HEK293 (cell line): ENCODE results near the gene ZNF284.
A peak's percentile ranks its signal among the peaks of the same experiment; 100 is the strongest.

Experiments
- BCL6B ChIP-seq: fragments of 450-650 bp; formaldehyde crosslinking; IDR thresholded peaks from 2 replicates; pipeline ENCODE4 v1.5.1; 2017; ENCODE audit warnings: missing biosample characterization, missing genetic modification characterization
- HOXC10 ChIP-seq: sonication (generic); formaldehyde crosslinking; IDR thresholded peaks from 2 replicates; pipeline ENCODE4 v1.8.1; 2023; ENCODE audit warnings: mild to moderate bottlenecking, missing genetic modification reagents
- PRDM1 ChIP-seq: fragments of 450-650 bp; formaldehyde crosslinking; IDR thresholded peaks from 2 replicates; pipeline ENCODE4; 2016; ENCODE audit warnings: missing biosample characterization, missing genetic modification characterization
- PRDM2 ChIP-seq: fragments of 450-650 bp; formaldehyde crosslinking; IDR thresholded peaks from 2 replicates; pipeline ENCODE4 v1.5.1; 2016; ENCODE audit warnings: missing biosample characterization, missing genetic modification characterization, borderline replicate concordance
- SCRT1 ChIP-seq: fragments of 450-650 bp; formaldehyde crosslinking; IDR thresholded peaks from 2 replicates; pipeline ENCODE4 v1.5.1; 2016; ENCODE audit warnings: missing biosample characterization, missing genetic modification characterization, borderline replicate concordance
- TCF7L2 ChIP-seq: IDR thresholded peaks from 2 replicates; pipeline ENCODE4 v1.6.1; 2011; ENCODE audit warnings: low read depth, mild to moderate bottlenecking, inconsistent platforms, low read length, moderate library complexity, borderline replicate concordance
- ZFP3 ChIP-seq: fragments of 450-650 bp; formaldehyde crosslinking; IDR thresholded peaks from 2 replicates; pipeline ENCODE4 v1.5.1; 2016; ENCODE audit warnings: low read depth, missing biosample characterization, missing genetic modification characterization
- ZFP69B ChIP-seq: fragments of 450-650 bp; formaldehyde crosslinking; IDR thresholded peaks from 2 replicates; pipeline ENCODE4 v1.5.1; 2016; ENCODE audit warnings: missing biosample characterization, missing genetic modification characterization
- ZNF112 ChIP-seq: fragments of 450-650 bp; formaldehyde crosslinking; IDR thresholded peaks from 2 replicates; pipeline ENCODE4 v1.5.0; 2017; ENCODE audit warnings: missing biosample characterization, missing genetic modification characterization
- ZNF114 ChIP-seq: fragments of 450-650 bp; formaldehyde crosslinking; IDR thresholded peaks from 2 replicates; pipeline ENCODE4 v1.5.0; 2017; ENCODE audit warnings: missing biosample characterization, missing genetic modification characterization
- ZNF140 ChIP-seq: fragments of 450-650 bp; formaldehyde crosslinking; IDR thresholded peaks from 2 replicates; pipeline ENCODE4 v1.5.1; 2016; ENCODE audit warnings: missing biosample characterization, missing genetic modification characterization
- ZNF26 ChIP-seq: fragments of 450-650 bp; formaldehyde crosslinking; IDR thresholded peaks from 2 replicates; pipeline ENCODE4 v1.5.1; 2016; ENCODE audit warnings: missing biosample characterization, missing genetic modification characterization
- ZNF280D ChIP-seq: fragments of 450-650 bp; formaldehyde crosslinking; IDR thresholded peaks from 2 replicates; pipeline ENCODE4 v1.5.1; 2016; ENCODE audit warnings: missing biosample characterization, missing genetic modification characterization
- ZNF302 ChIP-seq: fragments of 450-650 bp; formaldehyde crosslinking; IDR thresholded peaks from 2 replicates; pipeline ENCODE4 v1.5.1; 2016; ENCODE audit warnings: missing biosample characterization, missing genetic modification characterization, low read depth
- ZNF341 ChIP-seq: fragments of 450-650 bp; formaldehyde crosslinking; IDR thresholded peaks from 2 replicates; pipeline ENCODE4; 2016; ENCODE audit warnings: low read depth, missing biosample characterization, missing genetic modification characterization
- ZNF426 ChIP-seq: fragments of 450-650 bp; formaldehyde crosslinking; IDR thresholded peaks from 2 replicates; pipeline ENCODE4 v1.5.1; 2017; ENCODE audit warnings: missing biosample characterization, missing genetic modification characterization, mild to moderate bottlenecking, inconsistent platforms, moderate library complexity
- ZNF433 ChIP-seq: fragments of 450-650 bp; formaldehyde crosslinking; IDR thresholded peaks from 2 replicates; pipeline ENCODE4 v1.5.1; 2016; ENCODE audit warnings: missing biosample characterization, missing genetic modification characterization, low read depth
- ZNF48 ChIP-seq: fragments of 450-650 bp; formaldehyde crosslinking; IDR thresholded peaks from 2 replicates; pipeline ENCODE4 v1.5.1; 2016; ENCODE audit warnings: missing biosample characterization, missing genetic modification characterization
- ZNF488 ChIP-seq: fragments of 450-650 bp; formaldehyde crosslinking; IDR thresholded peaks from 2 replicates; pipeline ENCODE4 v1.5.1; 2016; ENCODE audit warnings: missing biosample characterization, missing genetic modification characterization
- ZNF530 ChIP-seq: fragments of 450-650 bp; formaldehyde crosslinking; IDR thresholded peaks from 2 replicates; pipeline ENCODE4 v1.5.1; 2016; ENCODE audit warnings: low read depth, missing biosample characterization, missing genetic modification characterization
- ZNF585B ChIP-seq: fragments of 450-650 bp; formaldehyde crosslinking; IDR thresholded peaks from 2 replicates; pipeline ENCODE4 v1.5.1; 2016; ENCODE audit warnings: missing biosample characterization, missing genetic modification characterization
- ZNF621 ChIP-seq: fragments of 450-650 bp; formaldehyde crosslinking; IDR thresholded peaks from 2 replicates; pipeline ENCODE4 v1.5.1; 2017; ENCODE audit warnings: missing biosample characterization, missing genetic modification characterization
- ZNF654 ChIP-seq: fragments of 450-650 bp; formaldehyde crosslinking; IDR thresholded peaks from 2 replicates; pipeline ENCODE4 v1.5.1; 2016; ENCODE audit warnings: low read depth, missing biosample characterization, missing genetic modification characterization
- ZNF658 ChIP-seq: fragments of 450-650 bp; formaldehyde crosslinking; IDR thresholded peaks from 2 replicates; pipeline ENCODE4; 2016; ENCODE audit warnings: missing biosample characterization, missing genetic modification characterization
- ZNF791 ChIP-seq: fragments of 450-650 bp; formaldehyde crosslinking; IDR thresholded peaks from 2 replicates; pipeline ENCODE4 v1.5.1; 2016; ENCODE audit warnings: missing biosample characterization, missing genetic modification characterization
- ZSCAN30 ChIP-seq: fragments of 450-650 bp; IDR thresholded peaks from 2 replicates; pipeline ENCODE4 v1.5.1; 2018; ENCODE audit warnings: missing biosample characterization, mild to moderate bottlenecking, missing genetic modification characterization, moderate library complexity

Gene ZNF284

GRCh38 chr19:44111910-44112463 is 40.0 kb downstream of the ZNF284 start (continued):
- TF ChIP-seq ZNF791 (no peak), TCF7L2 (no peak), PRDM1 (tag by site-specific recombination) (no peak), ZNF530 (no peak), ZNF658 (no peak), ZNF433 (tag by site-specific recombination) (no peak), HOXC10 (no peak), SCRT1 (tag by site-specific recombination) (no peak), ZNF341 (tag by site-specific recombination) (no peak), ZNF140 (no peak), ZNF112 (tag by site-specific recombination) (no peak), ZFP3 (tag by site-specific recombination) (no peak), ZNF280D (tag by site-specific recombination) (peak; percentile 70), ZNF114 (tag by site-specific recombination) (no peak), ZFP69B (tag by site-specific recombination) (no peak), ZNF621 (tag by site-specific recombination) (no peak), ZNF426 (no peak), ZNF654 (tag by site-specific recombination) (no peak), PRDM2 (tag by site-specific recombination) (no peak), ZNF585B (tag by site-specific recombination) (no peak), ZNF48 (no peak), ZNF488 (tag by site-specific recombination) (no peak), ZNF302 (tag by site-specific recombination) (no peak), BCL6B (tag by site-specific recombination) (no peak), ZSCAN30 (tag by site-specific recombination) (no peak), ZNF26 (tag by site-specific recombination) (no peak; the same call in 1 of the 2 replicates)
